ENCODE measurements around the gene BCAS1.

BCAS1 gene

DNA sequence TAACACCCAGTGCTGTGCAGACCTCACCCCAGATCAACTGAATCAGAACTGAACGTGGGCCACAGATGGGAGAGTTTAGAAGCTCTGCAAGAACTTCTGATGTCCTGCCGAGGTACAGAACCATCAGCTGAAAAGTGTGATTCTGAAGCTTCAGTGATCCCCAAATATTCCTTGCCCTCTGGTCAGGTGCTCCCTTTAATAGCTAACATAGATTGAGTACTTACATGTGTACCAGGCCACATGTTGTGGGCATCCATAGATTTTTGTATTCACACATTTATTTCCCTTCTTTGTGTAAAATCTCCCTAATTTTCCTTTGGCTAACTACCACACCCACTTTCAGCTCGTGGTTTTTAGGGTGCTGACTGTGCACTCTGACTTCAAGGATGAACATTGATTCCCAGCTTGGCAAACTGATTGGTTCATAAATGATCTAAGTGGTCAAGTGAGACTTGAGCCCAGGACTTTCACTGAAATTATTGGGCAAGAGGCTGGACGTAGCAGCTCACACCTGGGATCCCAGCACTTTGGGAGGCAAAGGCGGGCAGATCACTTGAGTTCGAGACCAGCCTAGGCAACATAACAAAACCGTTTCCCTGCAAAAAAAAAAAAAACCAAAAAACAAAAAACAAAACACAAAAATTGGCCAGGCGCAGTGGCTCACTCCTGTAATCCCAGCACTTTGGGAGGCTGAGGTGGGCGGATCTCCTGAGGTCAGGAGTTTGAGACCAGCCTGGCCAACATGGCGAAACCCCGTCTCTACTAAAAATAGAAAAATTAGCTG is 162.2 kb downstream of the BCAS1 start:
- no peak for DNase-seq (ENCODE audit: low read depth in 2 of 2)

DNA sequence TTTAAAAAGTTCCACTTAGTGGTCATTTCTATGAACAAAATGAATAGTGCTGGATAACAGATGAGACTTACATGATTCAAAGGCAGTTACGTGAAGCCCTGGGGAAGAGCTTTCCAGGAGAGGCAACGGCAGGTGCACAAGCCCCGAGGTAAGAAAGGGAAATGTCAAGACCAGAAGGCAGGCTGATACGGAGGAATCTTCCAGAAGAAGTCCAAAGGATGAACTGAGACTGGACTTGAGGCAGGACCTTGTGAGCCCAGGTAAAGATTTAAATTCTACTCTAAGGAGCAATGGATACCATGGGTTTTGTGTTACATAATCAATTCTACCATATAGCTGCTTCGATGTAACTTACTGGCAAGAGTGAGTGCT is 164.6 kb downstream of the BCAS1 start:
- DNase-seq (ENCODE audit: low read depth in 2 of 2), result no peak

DNA sequence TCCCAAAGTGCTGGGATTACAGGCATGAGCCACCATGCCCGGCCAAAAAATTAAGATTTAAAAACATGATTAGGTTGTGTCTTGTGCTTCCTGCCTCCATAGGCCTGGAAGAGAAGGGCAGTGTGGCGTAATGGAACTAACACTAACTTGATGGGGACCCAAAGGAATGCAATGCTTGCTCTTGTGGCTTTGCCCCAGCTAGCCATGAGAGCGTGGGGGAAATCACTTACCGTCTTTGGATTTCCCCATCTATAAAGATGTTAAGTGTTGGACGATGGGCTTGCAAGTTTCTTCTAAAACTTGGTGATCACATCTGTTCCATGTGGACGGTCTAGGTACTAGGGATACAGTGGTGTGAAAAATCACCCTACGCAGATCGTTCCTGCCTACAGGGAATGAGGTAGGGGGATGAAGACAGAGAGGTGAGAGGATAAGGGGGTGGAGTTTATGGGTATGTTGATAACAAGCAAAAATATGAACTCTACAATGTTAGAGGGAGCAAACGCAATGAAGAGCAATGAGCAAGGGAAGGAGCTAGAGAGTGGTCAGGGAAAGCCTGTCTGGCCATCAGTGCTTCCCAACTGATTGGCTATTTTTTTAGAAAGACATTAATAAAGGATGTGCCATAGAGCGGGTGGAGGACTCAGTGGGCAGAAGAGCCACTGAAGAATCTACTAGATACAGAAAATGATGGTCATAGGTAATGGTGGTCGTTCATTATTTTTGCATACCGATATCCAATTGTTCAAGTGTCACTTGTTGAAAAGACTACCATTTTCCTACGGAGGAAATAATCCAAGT is 165.2 kb downstream of the BCAS1 start:
- no peak for DNase-seq (ENCODE audit: low read depth in 2 of 2)

DNA sequence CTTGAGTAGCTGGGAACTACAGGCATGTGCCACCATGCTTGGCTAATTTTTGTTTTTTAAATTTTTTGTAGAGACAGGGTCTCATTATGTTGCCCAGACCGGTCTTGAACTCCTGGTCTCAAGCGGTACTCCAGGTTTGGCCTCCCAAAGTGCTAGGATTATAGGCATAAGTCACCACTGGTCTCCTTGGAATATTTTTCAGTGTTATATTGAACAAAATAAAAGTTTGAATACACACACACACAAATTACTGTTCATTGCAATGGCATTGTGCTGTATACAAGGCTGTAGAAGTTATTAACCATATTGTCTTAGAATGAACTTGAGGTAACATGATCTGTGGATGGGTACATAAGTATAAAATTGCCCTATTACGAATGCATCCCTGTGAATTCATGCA is 166.1 kb downstream of the BCAS1 start:
- DNase-seq (ENCODE audit: low read depth in 2 of 2), result no peak

DNA sequence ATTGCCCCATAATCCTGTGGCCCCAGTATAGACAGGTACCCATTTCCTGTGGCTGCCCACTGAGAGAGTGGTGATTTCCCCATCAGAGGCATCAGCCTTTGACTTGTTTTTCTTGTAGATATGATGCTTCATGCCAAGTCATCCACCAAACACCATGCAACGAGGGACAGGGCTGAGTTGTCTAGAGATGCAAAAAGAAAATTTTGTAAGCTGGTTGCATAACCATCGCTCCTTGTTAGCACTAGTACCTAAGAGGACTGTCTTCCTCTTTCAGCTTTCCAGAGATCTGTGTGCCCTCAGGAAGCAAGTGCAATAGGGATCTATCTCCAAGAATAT is 166.8 kb downstream of the BCAS1 start:
- DNase-seq (ENCODE audit: low read depth in 2 of 2), result no peak

DNA sequence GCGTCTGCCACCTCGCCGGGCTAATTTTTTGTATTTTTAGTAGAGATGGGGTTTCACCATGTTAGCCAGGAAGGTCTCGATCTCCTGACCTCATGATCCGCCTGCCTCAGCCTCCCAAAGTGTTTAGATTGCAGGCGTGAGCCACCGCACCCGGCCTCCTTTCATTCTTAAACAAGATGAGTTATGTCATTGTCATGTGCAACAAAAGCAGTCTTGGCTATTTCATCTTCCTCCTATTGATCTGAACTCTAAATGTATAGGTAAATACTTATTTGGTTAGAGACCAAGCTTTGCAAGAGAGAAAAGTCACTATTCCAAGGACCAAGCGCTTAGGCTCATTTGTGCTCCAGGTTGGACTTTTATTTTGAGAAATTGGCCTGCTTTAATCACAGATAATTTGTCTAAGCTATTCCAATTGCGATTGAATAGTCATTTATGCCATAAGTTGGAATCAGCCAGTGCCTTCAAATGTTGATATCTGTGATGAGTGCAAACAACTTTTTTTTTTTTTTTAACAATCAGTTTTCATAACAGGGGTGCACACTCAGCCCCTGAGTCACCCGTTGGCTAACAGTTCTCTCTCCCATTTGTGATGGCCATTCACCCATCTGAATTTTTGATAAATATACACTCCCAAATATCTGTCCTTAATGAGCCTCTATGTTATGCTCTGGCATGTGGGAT is 167.3 kb downstream of the BCAS1 start:
- no peak for DNase-seq (ENCODE audit: low read depth in 2 of 2)

DNA sequence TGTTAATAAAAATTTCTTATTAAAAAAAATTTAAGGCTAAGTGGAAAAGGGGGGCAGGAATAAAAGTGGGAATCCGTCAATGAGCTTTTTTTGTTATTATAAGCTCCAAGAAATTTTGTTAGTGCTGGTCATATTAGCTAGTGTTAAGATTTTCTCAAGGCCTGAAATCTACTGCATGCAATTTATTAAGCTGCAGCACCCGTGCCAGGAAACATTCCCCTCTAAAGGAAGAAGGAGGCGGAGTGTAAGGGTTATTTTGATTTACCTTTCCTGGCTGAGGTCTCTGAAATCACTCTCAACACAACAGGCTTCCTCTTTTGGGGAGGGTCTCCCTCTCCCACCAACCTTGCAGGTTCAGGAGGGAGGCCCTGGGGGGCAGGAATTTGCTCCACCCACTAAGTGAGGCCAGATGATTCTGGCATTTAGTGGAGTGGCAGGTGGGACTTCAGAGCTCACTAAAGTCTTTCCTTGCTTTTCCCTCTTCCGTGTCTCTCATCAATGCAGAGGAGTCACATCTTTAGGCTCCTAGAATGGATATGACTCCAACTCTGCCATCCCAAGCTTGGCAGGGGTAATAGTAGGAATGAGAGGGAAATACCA is 168.8 kb downstream of the BCAS1 start:
- DNase-seq (ENCODE audit: low read depth in 2 of 2), result no peak

DNA sequence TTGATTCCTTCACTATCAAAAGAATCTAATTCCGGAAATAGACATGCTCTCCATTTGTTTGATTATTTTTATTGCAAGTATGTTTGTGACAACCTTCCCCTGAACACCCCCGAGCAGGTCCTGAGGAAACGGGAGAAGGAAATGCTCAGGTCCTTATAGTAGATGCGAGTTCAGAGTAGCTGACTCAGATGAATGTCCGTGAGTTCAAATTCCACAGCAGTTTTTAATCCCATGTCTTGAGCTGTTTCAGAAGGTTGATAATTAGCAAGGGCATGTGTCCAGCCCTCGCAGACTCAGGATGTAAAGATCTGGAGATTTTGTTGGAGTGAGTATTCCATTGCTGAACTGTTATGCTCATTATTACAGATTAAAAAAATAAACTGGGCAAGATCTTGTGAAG is 169.3 kb downstream of the BCAS1 start:
- DNase-seq (ENCODE audit: low read depth in 2 of 2), result no peak

DNA sequence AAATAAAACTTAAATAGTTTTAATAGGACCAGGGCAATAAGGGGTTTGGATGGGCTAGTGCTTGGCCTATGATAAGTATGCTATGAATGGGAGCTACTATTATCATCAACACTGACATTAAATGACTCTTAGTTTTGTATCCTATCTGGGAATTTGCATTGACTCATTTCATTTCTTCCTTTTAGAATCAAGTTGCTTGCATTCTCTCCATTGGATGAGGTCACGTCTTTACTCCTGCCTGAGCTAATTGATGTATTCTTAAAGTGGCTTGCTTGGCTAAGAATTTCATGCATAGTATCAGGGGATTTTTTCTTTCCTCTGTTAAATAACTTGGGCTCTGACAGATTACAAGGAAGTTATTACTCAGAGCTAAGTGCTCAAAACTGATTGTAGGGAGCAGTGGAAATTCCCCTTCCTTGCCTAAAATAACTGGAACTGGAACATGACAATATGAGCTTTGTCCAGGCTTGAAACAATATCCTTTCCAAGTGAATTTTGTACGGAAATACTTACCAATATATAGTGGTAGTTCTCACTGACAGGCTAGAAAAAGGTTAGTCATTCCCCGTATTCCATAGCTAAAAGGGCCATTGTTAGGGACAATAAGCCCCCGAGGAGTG is 169.9 kb downstream of the BCAS1 start:
- DNase-seq (ENCODE audit: low read depth in 2 of 2), result peak in 1 of 2 experiments; percentile 69

DNA sequence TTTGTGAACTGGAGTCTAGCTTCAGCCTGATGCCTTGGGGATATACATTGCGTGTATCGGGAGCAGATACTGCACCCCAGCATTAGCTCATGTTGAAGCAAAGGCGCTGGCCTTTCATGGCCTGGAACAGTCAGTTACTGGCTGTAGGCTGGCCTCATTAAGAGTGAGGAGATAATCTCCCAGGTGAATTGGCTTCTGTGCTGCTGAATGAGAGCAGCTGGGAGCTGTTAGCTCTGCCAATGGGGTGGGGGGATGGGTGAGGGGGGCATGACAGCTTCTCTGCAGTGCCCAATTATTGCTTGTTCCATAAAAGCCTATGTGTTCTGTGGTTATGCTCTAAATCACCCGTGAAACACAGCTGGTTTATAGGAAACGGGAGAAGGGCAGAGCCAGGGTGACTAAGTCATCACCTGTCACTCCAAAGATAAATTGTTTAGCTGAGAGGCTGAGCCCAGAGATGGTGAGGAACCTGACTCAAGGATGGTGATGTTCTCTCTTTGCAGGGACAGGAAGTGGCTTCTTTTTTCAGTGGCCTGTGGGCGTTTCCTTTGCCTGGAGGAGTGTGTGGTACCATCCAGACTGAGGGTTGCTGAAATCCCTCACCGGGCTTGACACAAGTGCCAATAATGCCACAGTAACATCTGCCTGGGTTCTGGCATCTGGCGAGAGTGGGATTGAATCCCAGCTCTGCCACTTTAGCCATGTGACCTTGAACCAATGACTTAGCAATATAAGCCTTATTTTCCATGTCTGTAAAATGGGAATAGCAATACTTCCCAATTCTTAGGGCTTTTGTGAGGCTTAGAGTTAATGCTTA is 170.8 kb downstream of the BCAS1 start:
- no peak for DNase-seq (ENCODE audit: low read depth in 2 of 2)

DNA sequence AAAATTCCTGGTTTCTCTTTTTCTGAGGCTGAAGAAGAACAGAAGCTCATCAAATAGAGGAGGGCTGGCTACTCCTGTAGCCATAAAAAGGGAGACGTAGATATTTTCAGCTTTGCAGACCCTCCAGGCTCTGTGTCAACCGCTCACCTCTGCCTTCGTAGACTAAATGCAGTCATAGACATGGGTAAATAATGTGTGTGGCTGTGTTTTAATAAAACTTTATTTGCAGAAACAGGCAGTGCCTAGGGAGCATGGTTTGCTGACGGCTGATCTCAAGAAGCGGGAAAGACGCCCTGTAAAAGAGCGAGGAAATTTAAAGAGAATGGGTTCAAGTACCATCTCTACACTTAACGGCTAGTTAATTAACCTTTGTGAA is 171.8 kb downstream of the BCAS1 start:
- DNase-seq (ENCODE audit: low read depth in 2 of 2), result no peak

DNA sequence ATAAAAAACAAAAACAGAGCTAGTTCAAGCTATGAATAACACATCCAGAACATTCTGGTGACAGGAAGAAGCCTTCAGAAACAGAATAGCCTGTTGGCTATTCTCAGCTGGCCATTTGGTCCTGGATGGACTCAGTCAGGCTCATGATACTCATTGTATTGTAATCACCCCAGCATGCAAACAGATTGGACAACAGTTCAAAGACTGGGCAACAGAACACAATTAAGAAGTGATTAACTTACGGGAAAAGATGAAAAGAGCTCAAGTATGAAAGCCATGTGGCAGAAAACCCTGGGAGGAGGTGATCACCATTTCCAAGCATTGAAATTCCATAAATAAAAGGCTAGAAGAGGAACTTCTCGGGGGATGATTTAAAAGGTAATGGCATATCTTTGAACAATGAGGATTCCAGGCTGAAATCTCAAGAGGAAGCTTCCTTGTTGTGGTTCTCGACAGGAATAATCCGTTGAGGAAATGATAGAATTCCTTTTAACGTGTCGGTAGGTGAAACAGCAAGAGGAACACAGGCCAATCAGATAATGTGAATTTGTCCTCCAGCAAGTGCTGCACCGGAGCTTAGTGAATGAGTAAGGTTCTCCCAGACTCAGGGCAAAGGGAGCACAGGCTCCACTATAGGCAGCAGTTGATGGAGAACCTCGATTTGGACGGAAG is 172.4 kb downstream of the BCAS1 start:
- no peak for DNase-seq (ENCODE audit: low read depth in 2 of 2)

DNA sequence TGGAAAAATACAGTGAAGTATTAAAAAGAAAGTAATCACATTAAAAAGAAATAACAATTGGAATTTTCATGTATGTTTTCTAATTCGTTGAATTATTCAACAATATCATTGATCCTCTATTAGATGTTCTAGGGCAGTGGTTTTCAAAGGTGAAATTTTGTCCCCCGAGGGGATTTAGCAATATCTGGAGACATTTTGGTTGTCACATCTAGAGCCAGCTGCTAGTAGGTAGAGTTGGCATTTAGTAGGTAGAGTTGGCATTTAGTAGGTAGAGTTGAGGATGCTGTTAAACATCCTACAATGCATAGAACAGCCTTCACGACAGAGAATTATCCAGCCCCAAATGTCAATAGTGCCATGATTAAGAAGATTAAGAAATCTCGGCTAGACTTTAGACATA is 173.7 kb downstream of the BCAS1 start:
- DNase-seq (ENCODE audit: low read depth in 2 of 2), result no peak

DNA sequence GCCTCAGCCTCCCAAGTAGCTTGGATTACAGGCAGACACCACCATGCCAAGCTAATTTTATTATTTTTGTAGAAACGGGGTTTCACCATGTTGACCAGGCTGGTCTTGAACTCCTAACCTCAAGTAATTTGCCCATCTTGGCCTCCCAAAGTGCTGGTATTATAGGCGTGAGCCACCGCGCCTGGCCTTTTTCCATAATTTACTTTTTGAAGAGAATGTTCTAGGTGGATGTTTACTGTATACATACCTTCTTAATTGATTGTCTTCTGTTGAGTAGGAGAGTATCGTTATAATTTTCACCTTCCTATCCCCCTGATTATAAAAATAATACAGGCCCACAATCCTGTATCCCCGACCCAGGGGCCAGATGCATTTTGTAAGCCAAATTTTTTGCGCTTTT is 174.4 kb downstream of the BCAS1 start:
- DNase-seq (ENCODE audit: low read depth in 2 of 2), result no peak

DNA sequence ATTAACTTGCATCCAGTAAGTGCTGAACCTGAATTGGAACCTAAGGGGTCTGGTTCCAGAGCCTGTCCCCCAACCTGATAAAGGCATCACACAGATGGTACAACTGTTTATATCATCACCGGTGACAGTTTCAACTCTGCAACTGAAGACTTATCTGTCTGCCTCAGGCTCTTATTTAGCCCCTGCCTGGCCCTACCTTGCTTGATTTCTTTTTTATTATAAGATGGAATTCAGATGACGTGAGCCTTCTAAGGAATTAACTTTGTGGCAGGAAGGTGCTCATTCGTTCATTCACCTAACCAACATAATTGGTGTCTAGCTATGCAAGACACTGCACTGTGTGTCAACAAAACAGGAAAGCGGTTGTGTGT is 175.0 kb downstream of the BCAS1 start:
- DNase-seq (ENCODE audit: low read depth in 2 of 2), result no peak

DNA sequence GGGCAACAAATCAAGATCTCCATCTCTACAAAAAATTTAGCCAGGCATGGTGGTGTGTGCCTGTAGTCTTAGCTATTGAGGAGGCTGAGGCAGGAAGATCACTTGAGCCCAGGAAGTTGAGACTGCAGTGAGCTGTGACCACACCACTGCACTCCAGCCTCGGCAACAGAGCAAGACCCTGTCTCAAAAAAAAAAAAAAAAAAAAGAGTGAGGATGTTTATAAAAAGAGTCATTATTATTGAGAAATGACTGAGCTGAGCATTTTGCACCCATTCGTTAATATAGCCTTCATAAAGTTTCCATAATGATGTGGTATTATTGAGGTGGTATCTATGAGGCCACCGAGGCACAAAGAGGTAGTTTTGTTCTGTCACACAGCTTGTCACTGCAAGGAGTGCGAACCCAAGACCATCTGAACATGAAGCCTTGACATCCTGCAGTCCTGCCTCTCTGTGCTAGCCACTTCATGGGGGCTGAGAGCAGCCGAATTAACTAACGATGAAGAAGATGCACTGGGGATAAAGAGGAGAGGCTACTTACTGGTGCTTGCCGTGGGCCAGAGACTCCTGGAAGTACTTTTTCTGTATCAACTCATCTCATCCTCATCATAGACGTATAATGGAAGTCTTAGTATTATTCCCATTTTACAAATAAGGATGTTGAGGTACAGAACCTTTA is 175.5 kb downstream of the BCAS1 start:
- no peak for DNase-seq (ENCODE audit: low read depth in 2 of 2)
